ENCODE results near the gene GPR39.

- no peak for TF ChIP-seq CTCF (IDR thresholded peaks at IDR 0.05 in 4 of 5, conservative IDR thresholded peaks at IDR 0.05 in 1 of 5)
- no peak for TF ChIP-seq POLR2A (IDR thresholded peaks at IDR 0.05)
Observed at GRCh38 chr2:132609101-132609890, 192.7 kb downstream of the GPR39 start.

All from gastrocnemius medialis (tissue), 4 donors.